H1 (cell line): ENCODE measurements around the gene LRTM2. TPM values are rescaled to one million over a fixed set of nuclear protein-coding genes. Genes with fewer than 3 reads are reported as not detected.

Experiments
- CTCF ChIA-PET: fragments of 300-600 bp; sonication (Branson Sonifier 250); formaldehyde crosslinking; loops from one replicate; lab custom pipeline; 2021; ENCODE audit not compliant: partially characterized antibody; lab: Charles Lee
- POLR2A ChIA-PET: fragments of 300-600 bp; sonication (Branson Sonifier 250); formaldehyde crosslinking; loops from one replicate; lab custom pipeline; 2021; ENCODE audit warnings: inconsistent platforms; ENCODE audit not compliant: partially characterized antibody; lab: Charles Lee
- DNase-seq, 2 experiments: peaks; one replicate each; pipeline versions ENCODE4 v3.0.0 to v3.0.0-alpha.2; 2010 to 2022; ENCODE audit warnings: low spot score in 2 of 2, low read depth in 1 of 2, mixed read lengths in 1 of 2
- FAIRE-seq: peaks from 2 replicates; lab custom pipeline; 2011; peaks lifted over from hg19 to GRCh38; lab: Jason Lieb, UNC
- H2AFZ ChIP-seq: 2 replicates; pipeline ENCODE4 v1.8.1; 2012; ENCODE audit warnings: low read length, inconsistent platforms
- H2AK5ac ChIP-seq: 2 replicates; pipeline ENCODE4 v1.6.1; 2013; ENCODE audit warnings: low read depth, low read length
- H2BK120ac ChIP-seq: replicated peaks from 2 replicates; pipeline ENCODE3; 2013; ENCODE audit warnings: low read depth, low read length, inconsistent platforms
- H2BK12ac ChIP-seq: 2 replicates; pipeline ENCODE4 v1.6.1; 2013; ENCODE audit warnings: low read depth, low read length
- H2BK15ac ChIP-seq: 2 replicates; pipeline ENCODE4 v1.6.1; 2013; ENCODE audit warnings: low read length
- H2BK20ac ChIP-seq: 2 replicates; pipeline ENCODE4 v1.6.1; 2013; ENCODE audit warnings: low read length
- H2BK5ac ChIP-seq: 2 replicates; pipeline ENCODE4 v1.6.1; 2013; ENCODE audit warnings: low read depth, low read length
- H3K14ac ChIP-seq: 2 replicates; pipeline ENCODE4 v1.6.1; 2013; ENCODE audit warnings: inconsistent platforms; ENCODE audit not compliant: insufficient read length
- H3K18ac ChIP-seq: 2 replicates; pipeline ENCODE4 v1.6.1; 2013; ENCODE audit warnings: low read length; ENCODE audit errors: extremely low read depth
- H3K23ac ChIP-seq: 2 replicates; pipeline ENCODE4 v1.6.1; 2013; ENCODE audit warnings: inconsistent platforms; ENCODE audit not compliant: insufficient read length
- H3K23me2 ChIP-seq: 2 replicates; pipeline ENCODE4 v1.6.1; 2013; ENCODE audit warnings: low read depth, low read length
- H3K27ac ChIP-seq: 2 replicates; pipeline ENCODE4 v1.6.1; 2011; ENCODE audit warnings: low read depth, low read length, inconsistent platforms
- H3K27me3 ChIP-seq, 4 experiments: replicated peaks in 1 of 4; 1 replicate in 1 of 4; 2 replicates in 3 of 4; pipeline versions ENCODE4 v1.6.1 to v1.8.1; 2011 to 2013; ENCODE audit warnings: low read length in 3 of 4, mild to moderate bottlenecking in 3 of 4, inconsistent platforms in 2 of 4, mixed read lengths in 2 of 4, moderate library complexity in 1 of 4; ENCODE audit not compliant: control insufficient read depth in 3 of 4, insufficient read depth in 3 of 4; ENCODE audit errors: extremely low read depth in 1 of 4
- H3K36me3 ChIP-seq, 4 experiments: 2 replicates each; pipeline versions ENCODE4 v1.6.1 to v1.8.1; 2011 to 2013; ENCODE audit warnings: mild to moderate bottlenecking in 4 of 4, low read length in 3 of 4, moderate library complexity in 2 of 4, control low read depth in 1 of 4, inconsistent platforms in 1 of 4; ENCODE audit not compliant: insufficient read depth in 4 of 4, control insufficient read depth in 2 of 4
- H3K4ac ChIP-seq: replicated peaks from 2 replicates; pipeline ENCODE3; 2013; ENCODE audit warnings: low read length, low read depth, mixed read lengths, inconsistent platforms; ENCODE audit not compliant: insufficient read length
- H3K4me1 ChIP-seq, 4 experiments: replicated peaks in 1 of 4; 1 replicate in 1 of 4; 2 replicates in 3 of 4; pipeline versions ENCODE4 v1.6.1 to v1.8.1; 2011 to 2013; ENCODE audit warnings: low read length in 3 of 4, inconsistent platforms in 2 of 4, mixed read lengths in 1 of 4; ENCODE audit not compliant: insufficient read depth in 4 of 4, control insufficient read depth in 3 of 4
- H3K4me2 ChIP-seq, 2 experiments: 2 replicates each; pipeline versions ENCODE4 v1.6.1 to v1.8.1; 2011 to 2013; ENCODE audit warnings: low read depth in 2 of 2, low read length in 2 of 2, control low read depth in 1 of 2, inconsistent platforms in 1 of 2, mild to moderate bottlenecking in 1 of 2; ENCODE audit not compliant: insufficient read depth in 1 of 2
- H3K4me3 ChIP-seq, 4 experiments: fragments of 200-600, 300-600 bp in 1 of 4; sonication (generic), shearing (Covaris generic), sonication (Bioruptor Twin) in 1 of 4; 2 replicates each; pipeline versions ENCODE4 v1.5.1 to v1.8.1; 2011 to 2016; ENCODE audit warnings: low read length in 4 of 4, low read depth in 3 of 4, control low read depth in 2 of 4, inconsistent platforms in 2 of 4, mild to moderate bottlenecking in 2 of 4, mixed read lengths in 1 of 4, moderate library complexity in 1 of 4; ENCODE audit not compliant: insufficient read depth in 2 of 4; ENCODE audit errors: extremely low read depth in 1 of 4
- H3K56ac ChIP-seq: replicated peaks from 2 replicates; pipeline ENCODE3; 2013; ENCODE audit warnings: low read depth, mild to moderate bottlenecking, mixed read lengths, low read length, inconsistent platforms; ENCODE audit not compliant: insufficient read length
- H3K79me1 ChIP-seq: 2 replicates; pipeline ENCODE4 v1.6.1; 2013; ENCODE audit warnings: low read depth, low read length, control low read depth
- H3K79me2 ChIP-seq, 2 experiments: 2 replicates each; pipeline versions ENCODE4 v1.6.1 to v1.8.1; 2012 to 2013; ENCODE audit warnings: low read length in 2 of 2, mild to moderate bottlenecking in 2 of 2, inconsistent platforms in 1 of 2; ENCODE audit not compliant: insufficient read depth in 2 of 2, control insufficient read depth in 1 of 2
- H3K9ac ChIP-seq, 4 experiments: replicated peaks in 1 of 4; 1 replicate in 1 of 4; 2 replicates in 3 of 4; pipeline versions ENCODE4 v1.6.1 to v1.8.1; 2011 to 2013; ENCODE audit warnings: low read depth in 3 of 4, low read length in 3 of 4, control low read depth in 2 of 4, mild to moderate bottlenecking in 2 of 4, moderate library complexity in 2 of 4, inconsistent platforms in 1 of 4; ENCODE audit errors: extremely low read depth in 1 of 4
- H3K9me3 ChIP-seq, 2 experiments: 2 replicates each; pipeline versions ENCODE4 v1.6.1 to v1.8.1; 2012 to 2013; ENCODE audit warnings: mild to moderate bottlenecking in 2 of 2, moderate library complexity in 2 of 2, control low read depth in 1 of 2, inconsistent platforms in 1 of 2, low read depth in 1 of 2, low read length in 1 of 2, mixed read lengths in 1 of 2; ENCODE audit not compliant: insufficient read depth in 2 of 2
- H4K20me1 ChIP-seq, 2 experiments: replicated peaks in 1 of 2; 2 replicates each; pipeline versions ENCODE3 to v1.8.1; 2011 to 2013; ENCODE audit warnings: inconsistent platforms in 2 of 2, low read length in 2 of 2, mild to moderate bottlenecking in 1 of 2; ENCODE audit not compliant: insufficient read depth in 2 of 2, control insufficient read depth in 1 of 2
- H4K5ac ChIP-seq: 2 replicates; pipeline ENCODE4 v1.6.1; 2013; ENCODE audit warnings: low read length, low read depth, mixed read lengths, inconsistent platforms; ENCODE audit not compliant: insufficient read length
- H4K8ac ChIP-seq: 2 replicates; pipeline ENCODE4 v1.8.0; 2013; ENCODE audit warnings: mild to moderate bottlenecking, moderate library complexity, low read length, inconsistent platforms; ENCODE audit not compliant: insufficient read depth; ENCODE audit errors: extremely low read depth
- H4K91ac ChIP-seq: replicated peaks from 2 replicates; pipeline ENCODE3; 2013; ENCODE audit warnings: low read length, mixed read lengths, inconsistent platforms; ENCODE audit not compliant: insufficient read length
- ASH2L ChIP-seq: fragments of 200-600, 300-600 bp; sonication (generic); IDR thresholded peaks from one replicate; pipeline ENCODE4 v1.7.1; 2017; ENCODE audit warnings: low read length
- ATF3 ChIP-seq: IDR thresholded peaks from 2 replicates; pipeline ENCODE4 v1.6.1; 2011; ENCODE audit warnings: low read depth, mild to moderate bottlenecking, low read length; ENCODE audit not compliant: insufficient read depth
- BCL11A ChIP-seq, 2 experiments: IDR thresholded peaks; one replicate each; pipeline ENCODE4 v1.6.1; 2011; ENCODE audit warnings: low read depth in 2 of 2, low read length in 2 of 2, mild to moderate bottlenecking in 2 of 2
- CBX8 ChIP-seq: fragments of 300-800, 300-1000 bp; sonication (generic); IDR thresholded peaks from 2 replicates; pipeline ENCODE4 v1.7.1; 2016; ENCODE audit warnings: low read depth, low read length, borderline replicate concordance
- CHD2 ChIP-seq: IDR thresholded peaks from 2 replicates; pipeline ENCODE4 v1.6.1; 2012; ENCODE audit warnings: low read length, improper control_type of control experiment
- EGR1 ChIP-seq: IDR thresholded peaks from 2 replicates; pipeline ENCODE4 v1.6.1; 2011; ENCODE audit warnings: low read depth, low read length, borderline replicate concordance
- EP300 ChIP-seq, 2 experiments: IDR thresholded peaks; 1 replicate in 1 of 2; 2 replicates in 1 of 2; pipeline ENCODE4 v1.6.1; 2011 to 2012; ENCODE audit warnings: low read depth in 2 of 2, low read length in 2 of 2, mild to moderate bottlenecking in 2 of 2, borderline replicate concordance in 1 of 2, inconsistent platforms in 1 of 2, moderate library complexity in 1 of 2
- MAFK ChIP-seq: IDR thresholded peaks from 2 replicates; pipeline ENCODE4 v1.6.1; 2012; ENCODE audit warnings: low read depth, mild to moderate bottlenecking, improper control_type of control experiment, low read length
- POU5F1 ChIP-seq: IDR thresholded peaks from 2 replicates; pipeline ENCODE4 v1.6.1; 2011; ENCODE audit warnings: low read depth, mild to moderate bottlenecking, low read length, moderate library complexity
- RFX5 ChIP-seq: IDR thresholded peaks from 2 replicates; pipeline ENCODE4 v1.6.1; 2011; ENCODE audit warnings: low read depth, low read length, improper control_type of control experiment, borderline replicate concordance
- SP4 ChIP-seq: IDR thresholded peaks from 2 replicates; pipeline ENCODE4 v1.6.1; 2012; ENCODE audit warnings: low read length, inconsistent platforms
- SRF ChIP-seq: IDR thresholded peaks from 2 replicates; pipeline ENCODE4 v1.6.1; 2011; ENCODE audit warnings: mild to moderate bottlenecking, low read depth, low read length, moderate library complexity
- WGBS, 2 experiments: shearing (Covaris generic) in 1 of 2; methylation state at CpG; one replicate each; pipeline versions ENCODE4 v1.1.6 to v1.1.7; 2013 to 2015; ENCODE audit warnings: low lambda C conversion rate in 2 of 2, mixed read lengths in 2 of 2, inconsistent platforms in 1 of 2, low coverage in 1 of 2, missing lambda C conversion rate in 1 of 2; ENCODE audit not compliant: insufficient replicate concordance in 2 of 2, insufficient coverage in 1 of 2, insufficient read length in 1 of 2; ENCODE audit errors: extremely low coverage in 1 of 2, missing lambda C conversion rate in 1 of 2; 5-methylcytosine and 5-hydroxymethylcytosine counted together
- polyA plus RNA-seq, 7 experiments: library from polyadenylated mRNA; depleted of rRNA in 3 of 7; stranded (reverse) in 5 of 7; unstranded in 2 of 7; fragments of >200 nt in 5 of 7; fragments of 200-250 nt in 2 of 7; gene quantifications; 1 replicate in 5 of 7; 2 replicates in 1 of 7; 4 replicates in 1 of 7; pipeline versions ENCODE4 v1.2.1 to v1.2.3, GENCODE V29; 2011 to 2013; ENCODE audit warnings: missing spikeins in 2 of 7, mixed read lengths in 2 of 7
- total RNA-seq: library from RNA; stranded (reverse); fragmentation: NEBNext Ultra II Directional; extraction: Animal tissue kit (Norgen Biotek cat#: 25700); gene quantifications from 2 replicates; pipeline ENCODE4 v1.2.1, GENCODE V29; 2021

The LRTM2 gene
- total and polyA plus RNA-seq, 2 of the 8 experiments (the other 6 are each of a cell fraction or from before 2014, with no cell fraction given) = 0.06 TPM; not detected in 1

- no peak overlapping the region for H2BK12ac ChIP-seq
- H4K5ac ChIP-seq = no peak overlapping the region
- H3K4me2 ChIP-seq = no peak overlapping the region
- H2AFZ ChIP-seq = no peak overlapping the region
- no peaks in the 10 kb centered on the region for H4K20me1 ChIP-seq
- no peak overlapping the region for H2BK15ac ChIP-seq
- H2BK5ac ChIP-seq = no peak overlapping the region
- no peaks in the 10 kb centered on the region for H3K79me1 ChIP-seq
- H3K4ac ChIP-seq = no peak overlapping the region
- no peak overlapping the region for H2AK5ac ChIP-seq
- H2BK20ac ChIP-seq = no peak overlapping the region
- no peaks in the 10 kb centered on the region; a peak in 1 of 7 replicates for H3K27me3 ChIP-seq
- no peaks in the 10 kb centered on the region for H3K79me2 ChIP-seq
- H3K36me3 ChIP-seq = no peaks in the 10 kb centered on the region
- H3K23me2 ChIP-seq = no peaks in the 10 kb centered on the region
- no peak overlapping the region for H3K23ac ChIP-seq
- H4K8ac ChIP-seq = no peak overlapping the region
- WGBS, 2 experiments = 95% methylated on average over 23 of the region's 32 CpGs; no CpG with 5 or more reads in 1 of the 2 experiments
- FAIRE-seq (no peak), DNase-seq (no peak)
- no peak overlapping the region for H3K56ac ChIP-seq
- H3K27ac ChIP-seq = no peak overlapping the region
- CTCF ChIA-PET = interaction anchor here (0.9 to 1.0 kb wide), 2 partner anchors 10 to 75 kb away, joined by 3 to 5 read pairs; no protein-coding TSS in a partner anchor
- H3K18ac ChIP-seq = no peak overlapping the region; the same call in 1 of the 2 replicates
- no peak overlapping the region for H2BK120ac ChIP-seq
- H4K91ac ChIP-seq = no peak overlapping the region
- no peak overlapping the region for H3K14ac ChIP-seq
- H3K4me3 ChIP-seq = no peak overlapping the region
- POLR2A ChIA-PET = no interaction called here
- no peak overlapping the region for H3K9ac ChIP-seq
- no peaks in the 10 kb centered on the region for H3K9me3 ChIP-seq
- peaks cover 0 to 2% (median 0%) of the 10 kb centered on the region in 4 experiments; a peak in 1 of 7 replicates for H3K4me1 ChIP-seq
- TF ChIP-seq ASH2L = no peak
- TF ChIP-seq BCL11A (IDR thresholded peaks at IDR 0.05; ENCODE audit: low read depth in 2 of 2, low read length in 2 of 2) = no peak
- TF ChIP-seq SP4 = no peak
- TF ChIP-seq MAFK = no peak
- TF ChIP-seq RFX5 = no peak
- no peak for TF ChIP-seq SRF
- TF ChIP-seq CHD2 = no peak
- no peak for TF ChIP-seq EGR1
- no peak for TF ChIP-seq POU5F1
- TF ChIP-seq ATF3 = no peak
- TF ChIP-seq CBX8 = no peak
- no peak for TF ChIP-seq EP300 (IDR thresholded peaks at IDR 0.05; ENCODE audit: borderline replicate concordance in 1 of 2, low read depth in 2 of 2, low read length in 2 of 2)
Measured at GRCh38 chr12:1865284-1865866, 45.0 kb downstream of the LRTM2 start.
